HepG2 (cell line): Measurements from ENCODE around the gene PAIP2. TPM values are rescaled to one million over a fixed set of nuclear protein-coding genes. Genes with fewer than 3 reads are reported as not detected.

ENCODE experiments used
- BATF2 ChIP-seq: sonication (generic); formaldehyde crosslinking; IDR thresholded peaks from 2 replicates; pipeline ENCODE4 v1.8.0; 2022; ENCODE audit warnings: mild to moderate bottlenecking, missing genetic modification reagents, moderate library complexity
- GATAD1 ChIP-seq: IDR thresholded peaks from 2 replicates; pipeline ENCODE4 v1.6.1; 2016; ENCODE audit warnings: missing genetic modification reagents, missing compliant biosample characterization
- GMEB2 ChIP-seq: IDR thresholded peaks from 2 replicates; pipeline ENCODE4 v1.6.1; 2016; ENCODE audit warnings: missing biosample characterization, missing genetic modification reagents, low read depth
- HMGXB3 ChIP-seq: sonication (generic); formaldehyde crosslinking; IDR thresholded peaks from 2 replicates; pipeline ENCODE4 v1.4.0; 2020; ENCODE audit warnings: missing genetic modification reagents, borderline replicate concordance
- MAFG ChIP-seq: sonication (generic); formaldehyde crosslinking; IDR thresholded peaks from 2 replicates; pipeline ENCODE4 v1.5.1; 2020; ENCODE audit warnings: mild to moderate bottlenecking, missing genetic modification reagents
- NR1H2 ChIP-seq: sonication (generic); formaldehyde crosslinking; IDR thresholded peaks from 2 replicates; pipeline ENCODE4 v1.8.1; 2022; ENCODE audit warnings: low read depth, missing genetic modification reagents, borderline replicate concordance
- NR2F1 ChIP-seq, 2 experiments: fragments of 450-650 bp in 1 of 2; formaldehyde crosslinking in 1 of 2; IDR thresholded peaks; 2 replicates each; pipeline versions ENCODE4 v1.5.0 to v1.6.1; 2016 to 2020; ENCODE audit warnings: mild to moderate bottlenecking in 1 of 2, missing compliant biosample characterization in 1 of 2, missing genetic modification reagents in 1 of 2, moderate library complexity in 1 of 2
- NR3C1 ChIP-seq: sonication (generic); formaldehyde crosslinking; IDR thresholded peaks from 2 replicates; pipeline ENCODE4 v1.4.0; 2020; ENCODE audit warnings: missing genetic modification reagents
- PCBP2 ChIP-seq: fragments of 200-400 bp; formaldehyde crosslinking; optimal IDR thresholded peaks from 2 replicates; pipeline ENCODE3; 2018; ENCODE audit warnings: low read length, low read depth; ENCODE audit not compliant: poor library complexity, severe bottlenecking
- POLR2G ChIP-seq: fragments of 200-400 bp; formaldehyde crosslinking; IDR thresholded peaks from 2 replicates; pipeline ENCODE4 v1.6.1; 2018; ENCODE audit warnings: mild to moderate bottlenecking, low read depth, low read length, moderate library complexity
- SAP130 ChIP-seq: IDR thresholded peaks from 2 replicates; pipeline ENCODE4 v1.6.1; 2016; ENCODE audit warnings: low read depth
- TEAD3 ChIP-seq: optimal IDR thresholded peaks from 2 replicates; pipeline ENCODE3; 2016; ENCODE audit warnings: borderline replicate concordance
- USF2 ChIP-seq, 2 experiments: sonication (generic) in 1 of 2; formaldehyde crosslinking in 1 of 2; IDR thresholded peaks; 2 replicates each; pipeline versions ENCODE4 v1.5.1 to v1.6.1; 2011 to 2020; ENCODE audit warnings: borderline replicate concordance in 1 of 2, low read depth in 1 of 2, low read length in 1 of 2, mild to moderate bottlenecking in 1 of 2, missing genetic modification reagents in 1 of 2, moderate library complexity in 1 of 2
- ZBTB3 ChIP-seq: sonication (generic); formaldehyde crosslinking; IDR thresholded peaks from 2 replicates; pipeline ENCODE4 v1.4.0; 2020; ENCODE audit warnings: low read depth, mild to moderate bottlenecking, moderate library complexity, missing genetic modification reagents, borderline replicate concordance
- ZNF503 ChIP-seq: sonication (generic); formaldehyde crosslinking; IDR thresholded peaks from 2 replicates; pipeline ENCODE4 v1.4.0; 2020; ENCODE audit warnings: missing genetic modification reagents
- ZNF737 ChIP-seq: sonication (generic); formaldehyde crosslinking; IDR thresholded peaks from 2 replicates; pipeline ENCODE4 v1.5.0; 2020; ENCODE audit warnings: missing genetic modification reagents, mild to moderate bottlenecking, borderline replicate concordance
- polyA plus RNA-seq, 8 experiments: library from polyadenylated mRNA; depleted of rRNA in 3 of 8; stranded (reverse) in 7 of 8; unstranded in 1 of 8; fragments of >200 nt; fragmentation: Illumina TruSeq in 4 of 8; extraction: Trizol in 4 of 8; gene quantifications; 2 replicates each; pipeline versions ENCODE4 v1.2.1 to v1.2.3, GENCODE V29; 2011 to 2016; ENCODE audit warnings: low read depth in 4 of 8, missing spikeins in 1 of 8, mixed read lengths in 1 of 8; ENCODE audit not compliant: insufficient read depth in 1 of 8
- total RNA-seq, 5 experiments: library from RNA; depleted of rRNA; stranded (reverse); fragments of >200 nt; fragmentation: Illumina TruSeq; extraction: Trizol; gene quantifications; 2 replicates each; pipeline ENCODE4 v1.2.3, GENCODE V29; 2016; ENCODE audit warnings: low read depth in 1 of 5

Gene PAIP2
- total and polyA plus RNA-seq, 2 of the 13 experiments (the other 11 are each of a cell fraction or from before 2014, with no cell fraction given): 61.5 to 76.3 TPM

GRCh38 chr5:139385061-139386049, 43.7 kb downstream of the PAIP2 start (continued):
- no peak for TF ChIP-seq ZNF737 (CRISPR knock-in tag)
- no peak for TF ChIP-seq BATF2
- TF ChIP-seq MAFG: no peak
- peak; percentile 26; the same call in 1 of the 2 replicates for TF ChIP-seq HMGXB3 (CRISPR knock-in tag)
- TF ChIP-seq NR3C1 (CRISPR knock-in tag): no peak
- TF ChIP-seq SAP130 (CRISPR knock-in tag): peak; percentile 84
- no peak for TF ChIP-seq NR1H2
- TF ChIP-seq NR2F1 (CRISPR knock-in tag; IDR thresholded peaks at IDR 0.05): no peak
- TF ChIP-seq ZNF503 (CRISPR knock-in tag): no peak
- TF ChIP-seq PCBP2: no peak
- TF ChIP-seq POLR2G: peak; percentile 69
- TF ChIP-seq TEAD3 (CRISPR knock-in tag): peak; percentile 72
- TF ChIP-seq USF2 (IDR thresholded peaks at IDR 0.05; ENCODE audit: low read depth, low read length): no peak
- no peak for TF ChIP-seq USF2 (CRISPR knock-in tag; IDR thresholded peaks at IDR 0.05; ENCODE audit: borderline replicate concordance)
- TF ChIP-seq GMEB2 (CRISPR knock-in tag): no peak
- no peak for TF ChIP-seq ZBTB3 (CRISPR knock-in tag)
- peak; percentile 63 for TF ChIP-seq GATAD1 (CRISPR knock-in tag)
